CMK (cell line): ENCODE data around the gene PTTG1IP2.

Source experiments
- DNase-seq: peaks from one replicate; pipeline ENCODE4 v3.0.0-alpha.2; 2010; ENCODE audit warnings: low read depth

Gene PTTG1IP2

GRCh38 chr7:90483251-90483650, 13.8 kb downstream of the PTTG1IP2 start:
- no peak for DNase-seq

GRCh38 chr7:90484706-90485105, 15.3 kb downstream of the PTTG1IP2 start:
- DNase-seq: no peak

GRCh38 chr7:90485734-90486316, 16.4 kb downstream of the PTTG1IP2 start:
- DNase-seq: no peak

- DNase-seq: no peak
These were observed 18.4 kb downstream of the PTTG1IP2 start for GRCh38 chr7:90487808-90488207.

- no peak for DNase-seq
These were observed 18.8 kb downstream of the PTTG1IP2 start for GRCh38 chr7:90488220-90488619.

- DNase-seq: no peak
These were observed 22.8 kb downstream of the PTTG1IP2 start for GRCh38 chr7:90492250-90492649.

- no peak for DNase-seq
These were observed 25.8 kb downstream of the PTTG1IP2 start for GRCh38 chr7:90495241-90495640.

- no peak for DNase-seq
These were observed 33.1 kb downstream of the PTTG1IP2 start for GRCh38 chr7:90502539-90502938.

- no peak for DNase-seq
These were observed 33.9 kb downstream of the PTTG1IP2 start for GRCh38 chr7:90503367-90503766.

- DNase-seq: no peak
These were observed 38.3 kb downstream of the PTTG1IP2 start for GRCh38 chr7:90507692-90508091.

- no peak for DNase-seq
These were observed 42.3 kb downstream of the PTTG1IP2 start for GRCh38 chr7:90511776-90512175.

- DNase-seq: no peak
These were observed 43.4 kb downstream of the PTTG1IP2 start for GRCh38 chr7:90512821-90513254.

GRCh38 chr7:90516257-90516656, 46.8 kb downstream of the PTTG1IP2 start:
- DNase-seq: no peak

- no peak for DNase-seq
These were observed 49.2 kb downstream of the PTTG1IP2 start for GRCh38 chr7:90518630-90519029.

- no peak for DNase-seq
These were observed 51.0 kb downstream of the PTTG1IP2 start for GRCh38 chr7:90520484-90520883.

GRCh38 chr7:90530263-90530662, 60.8 kb downstream of the PTTG1IP2 start:
- no peak for DNase-seq

- no peak for DNase-seq
These were observed 62.9 kb downstream of the PTTG1IP2 start for GRCh38 chr7:90532231-90532929.

- no peak for DNase-seq
These were observed 67.0 kb downstream of the PTTG1IP2 start for GRCh38 chr7:90536449-90536848.

GRCh38 chr7:90538405-90538804, 69.0 kb downstream of the PTTG1IP2 start:
- no peak for DNase-seq

GRCh38 chr7:90540406-90540805, 71.0 kb downstream of the PTTG1IP2 start:
- no peak for DNase-seq

- DNase-seq: no peak
These were observed 81.6 kb downstream of the PTTG1IP2 start for GRCh38 chr7:90551036-90551435.

- no peak for DNase-seq
These were observed 83.1 kb downstream of the PTTG1IP2 start for GRCh38 chr7:90552521-90552920.

GRCh38 chr7:90560730-90561129, 91.3 kb downstream of the PTTG1IP2 start:
- no peak for DNase-seq
